ENCODE results near the gene MAPKAP1. TPM values are rescaled to one million over a fixed set of nuclear protein-coding genes. Genes with fewer than 3 reads are reported as not detected.

Gene MAPKAP1
- polyA plus RNA-seq, 3 donors = 39.9 to 57.5 (median 44.1) TPM

- Histone ChIP-seq H3K36me3 (replicated peaks in 1 of 2; ENCODE audit: control insufficient read depth in 1 of 2, insufficient read depth in 2 of 2, low read length in 2 of 2) (peaks cover 37 to 89% of the 10 kb centered on the region in 2 donors), H3K79me2 (ENCODE audit: insufficient read depth, low read length) (no peaks in the 10 kb centered on the region), H3K4me1 (ENCODE audit: control insufficient read depth in 1 of 2, insufficient read depth in 2 of 2, low read length in 2 of 2) (no peaks in the 10 kb centered on the region), H4K20me1 (ENCODE audit: insufficient read depth, low read length) (no peaks in the 10 kb centered on the region), H3K4me3 (replicated peaks in 1 of 3; ENCODE audit: low read depth in 2 of 3, low read length in 3 of 3) (no peak overlapping the region), H3K27me3 (ENCODE audit: control insufficient read depth in 2 of 2, insufficient read depth in 2 of 2, low read length in 2 of 2) (no peaks in the 10 kb centered on the region), H3K4me2 (replicated peaks; ENCODE audit: extremely low read depth, low read length, poor library complexity, severe bottlenecking) (no peak overlapping the region), H3K9me3 (replicated peaks in 1 of 2; ENCODE audit: control insufficient read depth in 1 of 2, insufficient read depth in 1 of 2, low read length in 2 of 2) (no peaks in the 10 kb centered on the region), H3K27ac (ENCODE audit: low read depth in 1 of 2, low read length in 2 of 2) (no peak overlapping the region), H3K9ac (ENCODE audit: insufficient read depth, low read length, poor library complexity, severe bottlenecking) (no peak overlapping the region), H2AFZ (ENCODE audit: insufficient read depth, low read depth, low read length, poor library complexity, severe bottlenecking) (no peak overlapping the region)
- no peak overlapping the region for H3K4me3 Mint-ChIP-seq
- H3K9me3 Mint-ChIP-seq = no peaks in the 10 kb centered on the region
- no peak for TF ChIP-seq CTCF (IDR thresholded peaks at IDR 0.05)
- H3K4me1 Mint-ChIP-seq = no peaks in the 10 kb centered on the region
- intact Hi-C loops (cut with micrococcal nuclease) = no loop called here
- 93% methylated on average over 3 of the region's 5 CpGs for WGBS (ENCODE audit: insufficient coverage)
- DNase-seq = no peak
- peaks cover 27 to 32% of the 10 kb centered on the region in 2 donors for H3K36me3 Mint-ChIP-seq
- H3K27ac Mint-ChIP-seq = no peak overlapping the region
- H3K27me3 Mint-ChIP-seq (ENCODE audit: low read depth in 3 of 3) = no peaks in the 10 kb centered on the region
Measured at GRCh38 chr9:125466411-125466810, 240.6 kb downstream of the MAPKAP1 start.

GRCh38 chr9:125464591-125465385, 242.2 kb downstream of the MAPKAP1 start:
- no peaks in the 10 kb centered on the region for H3K79me2 ChIP-seq (ENCODE audit: insufficient read depth, low read length)
- H3K4me1 ChIP-seq (ENCODE audit: control insufficient read depth in 1 of 2, insufficient read depth in 2 of 2, low read length in 2 of 2) = no peaks in the 10 kb centered on the region
- no peak overlapping the region for H3K27ac Mint-ChIP-seq
- no peak overlapping the region for H3K4me3 ChIP-seq (replicated peaks in 1 of 3; ENCODE audit: low read depth in 2 of 3, low read length in 3 of 3)
- no peaks in the 10 kb centered on the region for H4K20me1 ChIP-seq (ENCODE audit: insufficient read depth, low read length)
- intact Hi-C loops (cut with micrococcal nuclease) = no loop called here
- peaks cover 28 to 32% of the 10 kb centered on the region in 2 donors for H3K36me3 Mint-ChIP-seq
- DNase-seq = no peak
- H3K4me2 ChIP-seq (replicated peaks; ENCODE audit: extremely low read depth, low read length, poor library complexity, severe bottlenecking) = no peak overlapping the region
- H3K27me3 Mint-ChIP-seq (ENCODE audit: low read depth in 3 of 3) = no peaks in the 10 kb centered on the region
- H3K9me3 Mint-ChIP-seq = peaks cover 0 to 7% (median 2%) of the 10 kb centered on the region in 7 donors
- H3K27me3 ChIP-seq (ENCODE audit: control insufficient read depth in 2 of 2, insufficient read depth in 2 of 2, low read length in 2 of 2) = no peaks in the 10 kb centered on the region
- H3K9ac ChIP-seq (ENCODE audit: insufficient read depth, low read length, poor library complexity, severe bottlenecking) = no peak overlapping the region
- peaks cover 29 to 87% of the 10 kb centered on the region in 2 donors for H3K36me3 ChIP-seq (replicated peaks in 1 of 2; ENCODE audit: control insufficient read depth in 1 of 2, insufficient read depth in 2 of 2, low read length in 2 of 2)
- 62% methylated on average over 2 of the region's 12 CpGs for WGBS (ENCODE audit: insufficient coverage)
- no peak overlapping the region for H3K27ac ChIP-seq (ENCODE audit: low read depth in 1 of 2, low read length in 2 of 2)
- no peaks in the 10 kb centered on the region for H3K9me3 ChIP-seq (replicated peaks in 1 of 2; ENCODE audit: control insufficient read depth in 1 of 2, insufficient read depth in 1 of 2, low read length in 2 of 2)
- no peak for TF ChIP-seq CTCF (IDR thresholded peaks at IDR 0.05)
- no peak overlapping the region for H2AFZ ChIP-seq (ENCODE audit: insufficient read depth, low read depth, low read length, poor library complexity, severe bottlenecking)
- no peak overlapping the region for H3K4me3 Mint-ChIP-seq
- H3K4me1 Mint-ChIP-seq = no peaks in the 10 kb centered on the region
